HG03565 (cell line): ENCODE measurements around the gene SMIM35.
"Not testable (repeated sequence)": the region's sequence is repeated elsewhere in the genome, so short reads cannot be mapped to it uniquely, and the experiment has no call there.

Source experiments
- ATAC-seq: cut with Tn5 transposase; IDR thresholded peaks from one replicate; pipeline ENCODE4 v1.9.1; 2021; ENCODE audit warnings: mild to moderate bottlenecking, moderate library complexity; ENCODE audit not compliant: unreplicated experiment

SMIM35 gene

DNA sequence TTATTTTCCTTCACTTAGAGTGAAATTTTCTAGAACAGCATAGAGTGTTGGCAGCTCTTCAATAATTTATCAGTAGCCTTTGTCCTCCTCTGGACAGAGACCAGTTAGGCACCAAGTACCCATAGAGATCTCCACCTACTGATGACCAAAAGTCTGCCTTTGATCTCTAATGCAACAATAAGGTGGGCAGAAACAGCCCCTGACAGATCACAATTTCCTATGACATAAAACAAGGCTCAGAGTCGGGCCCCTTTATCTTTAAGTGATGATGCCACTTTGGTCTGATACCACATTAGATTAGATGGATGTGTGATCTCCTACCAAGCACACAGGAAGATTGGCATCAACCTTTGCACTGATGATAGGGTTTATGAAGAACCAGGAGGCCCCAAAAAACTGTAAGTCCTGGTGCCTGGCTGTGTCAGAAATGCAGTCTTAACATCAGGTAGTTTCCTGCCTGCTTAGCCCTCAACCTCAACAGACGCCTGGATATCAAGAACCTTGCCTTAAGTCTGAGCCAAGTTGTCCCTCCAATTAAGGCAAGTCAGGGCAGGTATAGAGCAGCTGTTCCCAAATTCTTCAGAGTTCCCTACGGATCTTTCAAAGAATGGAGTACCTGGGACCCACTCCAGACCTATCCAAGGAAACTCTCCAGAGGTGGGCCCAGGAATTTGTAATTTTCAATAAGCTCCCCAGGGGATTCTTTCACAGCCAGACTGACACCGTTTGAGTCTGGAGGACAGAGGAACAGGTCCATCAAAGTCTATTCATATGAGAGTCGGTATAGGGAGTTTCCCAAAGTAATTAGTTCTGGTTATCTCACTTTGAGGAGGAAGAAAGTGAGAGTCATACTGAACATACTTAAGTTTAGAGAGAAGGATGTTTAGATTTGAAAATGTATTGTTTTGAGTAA is 40.5 kb downstream of the SMIM35 start:
- no peak for ATAC-seq

DNA sequence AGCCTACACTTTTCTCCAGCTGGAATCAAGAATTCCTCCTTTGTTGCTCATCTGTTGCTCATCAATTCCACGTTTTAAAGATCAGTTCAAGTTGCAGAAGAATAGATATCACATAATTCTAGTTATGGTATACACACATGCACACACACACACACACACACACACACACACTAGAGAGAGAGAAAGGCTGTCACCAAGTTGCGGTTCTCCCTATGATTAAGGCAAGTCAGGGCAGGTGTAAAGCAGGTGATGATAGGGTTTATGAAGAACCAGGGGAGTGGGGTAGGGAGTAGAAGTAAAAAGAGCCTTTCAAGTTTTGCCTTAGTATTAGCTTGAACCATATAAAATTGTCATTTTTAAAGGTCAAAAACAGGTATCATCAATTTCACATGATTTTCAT is 41.6 kb downstream of the SMIM35 start:
- no peak for ATAC-seq

DNA sequence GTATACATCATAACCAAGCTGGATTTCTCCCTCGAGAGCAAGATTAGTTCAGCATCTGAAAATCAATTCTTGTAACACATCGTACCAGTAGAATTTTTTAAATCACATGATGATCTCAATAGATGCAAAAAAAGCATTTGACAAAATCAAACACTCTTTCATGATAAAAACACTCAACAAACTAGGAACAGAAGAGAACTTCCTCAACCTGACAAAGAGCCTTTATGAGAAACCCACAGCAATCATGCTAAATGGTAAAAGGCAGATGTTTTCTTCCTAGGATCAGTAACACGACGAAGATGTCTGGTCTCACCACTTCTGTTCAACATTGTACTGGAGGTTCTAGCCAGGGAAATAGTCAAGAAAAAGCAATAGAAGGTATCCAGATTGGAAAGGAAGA is 44.0 kb downstream of the SMIM35 start:
- ATAC-seq, result no peak

DNA sequence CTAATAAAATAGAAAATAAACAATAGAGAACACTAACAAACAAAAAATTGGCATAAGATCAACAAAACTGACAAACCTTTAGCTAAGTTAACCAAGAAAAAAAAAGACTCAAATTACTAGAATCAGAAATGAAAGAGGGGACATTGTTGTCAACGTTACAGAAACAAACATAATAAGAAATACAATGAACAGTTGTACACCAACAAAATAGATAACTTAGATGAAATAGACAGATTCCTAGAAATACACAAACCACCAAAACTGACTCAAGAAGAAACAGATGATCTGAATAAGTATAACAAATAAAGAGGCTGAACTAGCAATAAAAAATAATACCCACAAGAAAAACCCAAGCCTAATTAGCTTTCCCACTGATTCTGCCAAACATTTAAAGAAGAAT is 44.6 kb downstream of the SMIM35 start:
- no peak for ATAC-seq

DNA sequence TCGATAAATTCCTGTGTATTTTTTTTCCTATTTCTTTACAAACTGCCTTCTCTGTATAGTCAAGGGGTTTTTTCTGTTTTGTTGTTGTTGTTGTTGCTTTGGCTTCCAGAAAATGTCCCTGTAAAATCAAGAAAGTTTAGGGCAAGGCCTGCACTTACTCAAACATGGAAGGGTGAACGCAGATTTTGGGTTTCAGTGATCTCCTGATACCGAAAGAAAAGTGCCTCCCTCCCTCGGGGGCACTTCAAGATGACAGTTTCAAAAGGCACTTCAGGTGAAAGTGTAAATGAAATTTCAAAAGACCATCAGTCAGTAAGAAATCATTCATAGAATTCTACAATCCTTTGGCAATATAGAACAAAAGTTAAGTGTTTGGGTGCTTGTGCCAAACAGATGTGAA is 53.3 kb downstream of the SMIM35 start:
- ATAC-seq, result no peak

DNA sequence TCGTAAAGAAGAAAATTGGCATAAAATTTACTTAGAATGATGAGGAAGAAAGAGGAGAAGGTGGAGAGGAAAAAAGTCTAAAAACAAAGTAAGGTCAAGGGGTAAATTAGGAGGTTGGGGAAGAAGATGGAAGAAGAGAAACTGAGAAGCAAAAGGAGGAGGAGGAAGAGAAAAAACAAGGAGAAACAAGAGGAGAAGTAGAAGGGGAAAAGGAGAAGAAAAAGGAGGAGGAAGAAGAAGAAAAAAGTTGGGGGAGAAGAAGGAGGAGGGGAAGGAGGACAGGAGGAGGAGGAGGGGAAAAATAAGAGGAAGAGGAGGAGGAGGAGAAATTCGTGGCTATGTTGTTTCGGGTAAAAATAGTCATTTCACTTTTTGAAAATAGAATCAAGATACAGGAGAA is 58.1 kb downstream of the SMIM35 start:
- ATAC-seq, result no peak

DNA sequence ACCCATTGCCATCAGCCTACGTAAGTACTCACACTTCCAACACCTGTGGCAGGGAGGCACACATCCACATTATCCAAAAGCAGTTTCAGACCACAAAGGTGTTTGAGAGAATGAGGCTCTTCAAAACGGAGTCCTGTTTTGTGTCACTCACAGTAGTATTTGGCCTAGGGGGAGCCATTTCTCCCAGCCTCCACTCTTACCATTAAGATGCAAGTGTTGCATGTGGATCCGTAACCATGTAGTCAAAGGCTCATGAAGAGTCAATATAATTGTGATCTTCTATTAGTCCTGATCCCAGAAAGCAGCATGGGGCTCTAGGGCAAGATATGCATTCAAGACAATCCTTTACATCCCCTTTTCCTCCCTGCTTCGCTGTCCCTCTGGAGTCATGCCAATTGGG is 59.1 kb downstream of the SMIM35 start:
- no peak for ATAC-seq

DNA sequence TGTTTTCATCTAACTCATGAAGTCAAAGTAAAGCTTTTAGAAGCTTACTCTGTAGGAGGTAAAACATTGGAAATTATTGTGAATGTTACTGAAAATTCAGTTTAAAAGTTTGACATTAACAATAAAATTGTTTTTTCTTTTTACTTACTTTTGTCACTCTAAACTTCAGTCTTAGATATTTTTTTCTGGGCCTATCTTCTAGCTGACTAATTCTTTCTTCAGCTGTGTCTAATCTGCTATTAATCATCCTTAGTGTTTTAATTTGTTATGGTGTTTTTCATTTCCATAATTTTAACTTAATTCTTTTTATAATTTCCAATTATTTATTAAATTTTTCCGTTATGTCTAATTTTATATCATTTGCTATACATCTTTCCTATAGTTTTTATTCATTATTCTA is 65.6 kb downstream of the SMIM35 start:
- ATAC-seq, result no peak

DNA sequence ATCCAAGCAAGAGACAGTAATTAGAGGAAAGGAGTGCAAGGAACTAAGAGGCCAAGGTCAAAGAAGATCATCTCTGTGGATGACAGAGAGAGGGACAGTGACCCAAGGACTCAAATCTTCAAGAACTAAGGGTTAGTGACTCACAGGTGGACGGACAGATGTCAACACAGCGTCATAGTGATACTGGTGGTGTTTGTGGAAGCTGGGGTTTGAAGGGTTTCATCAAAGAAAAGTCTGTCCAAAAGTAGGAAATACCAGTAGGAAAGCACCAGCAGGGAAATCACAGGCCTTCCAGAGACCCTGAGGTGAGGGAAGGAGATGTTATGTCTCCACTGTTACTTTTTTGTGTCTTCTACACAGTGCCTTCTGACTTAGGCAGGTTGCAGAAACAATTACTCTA is 68.4 kb downstream of the SMIM35 start:
- no peak for ATAC-seq

DNA sequence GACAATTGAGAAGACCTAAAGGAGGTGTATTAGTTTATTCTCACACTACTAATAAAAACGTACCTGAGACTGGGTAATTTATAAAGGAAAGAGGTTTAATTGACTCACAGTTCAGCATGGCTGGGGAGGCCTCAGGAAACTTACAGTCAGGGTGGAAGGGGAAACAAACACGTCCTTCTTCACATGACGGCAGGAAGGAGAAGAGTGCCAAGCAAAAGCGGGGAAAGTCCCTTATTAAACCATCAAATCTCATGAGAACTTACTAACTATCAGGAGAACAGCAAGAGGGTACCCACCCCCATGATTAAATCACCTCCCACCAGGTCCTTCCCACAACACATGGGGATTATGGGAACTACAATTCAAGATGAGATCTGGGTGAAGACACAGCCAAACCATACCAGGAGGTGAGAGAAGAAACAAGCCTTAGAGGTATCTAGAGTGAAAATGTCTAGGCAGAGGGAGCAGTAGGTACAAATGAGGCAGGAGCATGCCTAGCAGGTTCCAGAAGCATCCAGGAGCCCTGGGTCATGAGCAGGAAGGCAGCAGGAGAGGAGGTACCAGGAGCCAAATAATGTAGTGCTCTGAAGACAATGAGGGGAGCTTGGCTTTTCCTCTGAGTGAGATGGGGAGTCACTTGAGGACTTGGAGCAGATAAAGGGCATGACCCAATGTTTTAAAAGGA is 69.0 kb downstream of the SMIM35 start:
- no peak for ATAC-seq

DNA sequence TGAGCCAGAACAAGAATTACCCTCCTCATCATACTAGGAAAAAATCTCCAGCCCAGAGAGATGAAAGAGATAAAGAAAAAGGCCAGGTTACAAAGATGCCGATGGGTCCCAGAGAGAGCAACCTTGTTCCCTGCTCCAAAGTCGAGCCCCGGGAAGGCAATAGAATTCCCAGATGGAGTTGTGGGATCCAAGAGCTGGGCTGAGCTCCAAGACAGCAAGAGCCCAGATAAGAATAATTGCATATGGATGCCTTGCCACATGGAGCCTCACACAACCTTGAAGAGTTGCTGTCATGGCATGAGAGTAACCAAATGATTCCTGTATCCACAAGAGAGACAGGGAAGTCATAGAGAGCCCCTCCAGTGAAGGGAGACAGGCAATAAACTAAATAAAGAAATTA is 69.7 kb downstream of the SMIM35 start:
- ATAC-seq, result no peak

DNA sequence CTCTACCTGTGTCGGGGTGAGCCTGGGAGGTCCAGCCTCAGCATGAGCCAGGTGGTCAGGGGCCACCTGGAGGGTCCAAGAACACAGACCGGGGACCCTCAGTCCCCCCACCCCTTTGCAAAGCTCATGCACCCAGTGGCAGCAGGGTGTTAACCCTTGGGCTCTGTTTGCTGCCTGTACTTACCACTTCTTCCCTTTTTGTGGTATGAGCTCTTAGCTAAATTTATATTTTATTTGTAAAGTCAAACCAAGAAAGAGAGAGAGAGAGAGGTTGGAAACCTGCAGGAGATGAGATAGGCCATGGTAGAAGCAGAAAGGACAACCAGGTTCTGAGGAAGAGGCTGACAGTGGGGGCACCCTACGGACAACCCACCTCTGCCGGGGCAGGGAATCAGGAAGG is 70.7 kb downstream of the SMIM35 start:
- no peak for ATAC-seq

DNA sequence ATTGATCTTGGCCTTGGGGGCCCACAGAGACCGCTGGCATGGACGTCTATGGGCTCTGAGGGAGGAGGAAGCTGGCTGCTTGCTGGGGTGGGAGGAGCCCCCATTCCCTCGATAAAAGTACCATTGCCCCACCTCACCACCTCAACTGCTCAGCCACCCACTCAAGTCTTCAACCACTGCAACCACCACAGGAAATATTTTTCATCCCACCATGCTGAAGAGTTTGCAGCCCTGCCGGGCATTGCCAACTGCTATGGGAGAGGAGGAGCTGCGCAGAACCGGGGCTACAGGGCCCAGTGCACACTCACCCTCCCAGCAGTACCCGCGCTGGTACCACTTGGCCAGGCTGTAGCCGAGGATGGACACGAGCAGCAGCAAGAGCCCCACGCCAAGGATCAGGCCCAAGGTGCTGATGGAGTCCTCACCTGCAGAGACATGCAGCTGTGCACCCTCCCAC is 71.3 kb downstream of the SMIM35 start:
- no peak for ATAC-seq

DNA sequence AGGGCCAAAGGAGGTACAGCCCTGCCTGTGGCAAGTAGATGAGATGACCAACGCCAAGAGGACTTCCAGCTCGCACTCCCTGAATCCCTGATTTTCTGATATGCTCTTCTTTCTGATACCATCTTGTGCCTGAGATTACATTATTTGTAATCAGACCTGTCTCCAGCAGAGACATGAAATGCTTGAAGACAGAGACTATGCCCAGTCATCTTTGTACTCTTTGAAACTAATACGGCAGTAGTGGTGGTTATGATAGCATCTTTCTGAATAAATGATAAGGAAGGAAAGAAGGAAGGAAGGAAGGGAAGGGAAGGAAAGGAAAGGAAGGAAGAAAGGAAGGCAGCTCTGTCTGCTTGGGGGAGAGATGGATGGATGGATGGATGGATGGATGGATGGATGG is 72.7 kb downstream of the SMIM35 start:
- no peak for ATAC-seq

DNA sequence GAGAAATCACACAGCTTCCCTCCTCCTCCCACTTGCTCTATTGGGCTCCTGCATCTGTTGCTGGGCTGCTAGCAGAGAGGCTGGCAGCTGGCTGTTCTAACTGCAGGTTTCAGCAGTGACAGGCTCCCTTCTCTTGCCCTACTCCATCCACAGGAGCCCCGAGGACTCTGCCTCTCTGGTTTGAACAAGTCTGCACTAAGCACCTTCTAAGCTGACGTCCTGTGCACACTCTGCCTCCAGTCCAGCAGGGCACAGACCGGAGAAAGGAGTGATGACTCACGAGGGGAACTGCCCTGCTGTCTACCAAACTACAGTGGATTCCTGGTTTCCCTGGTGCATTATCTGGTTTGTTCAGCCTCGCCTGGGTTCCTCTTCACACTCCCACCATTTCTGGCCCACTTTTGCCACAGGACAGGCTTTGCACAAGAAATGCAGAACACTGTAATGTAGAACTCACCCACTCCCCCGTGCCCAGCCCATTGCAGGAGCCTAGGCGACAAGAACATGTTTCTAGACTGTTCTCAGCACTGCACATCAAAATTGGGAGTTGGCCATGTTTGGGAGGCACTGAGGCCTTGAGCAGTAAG is 74.6 kb downstream of the SMIM35 start:
- ATAC-seq, result no peak

DNA sequence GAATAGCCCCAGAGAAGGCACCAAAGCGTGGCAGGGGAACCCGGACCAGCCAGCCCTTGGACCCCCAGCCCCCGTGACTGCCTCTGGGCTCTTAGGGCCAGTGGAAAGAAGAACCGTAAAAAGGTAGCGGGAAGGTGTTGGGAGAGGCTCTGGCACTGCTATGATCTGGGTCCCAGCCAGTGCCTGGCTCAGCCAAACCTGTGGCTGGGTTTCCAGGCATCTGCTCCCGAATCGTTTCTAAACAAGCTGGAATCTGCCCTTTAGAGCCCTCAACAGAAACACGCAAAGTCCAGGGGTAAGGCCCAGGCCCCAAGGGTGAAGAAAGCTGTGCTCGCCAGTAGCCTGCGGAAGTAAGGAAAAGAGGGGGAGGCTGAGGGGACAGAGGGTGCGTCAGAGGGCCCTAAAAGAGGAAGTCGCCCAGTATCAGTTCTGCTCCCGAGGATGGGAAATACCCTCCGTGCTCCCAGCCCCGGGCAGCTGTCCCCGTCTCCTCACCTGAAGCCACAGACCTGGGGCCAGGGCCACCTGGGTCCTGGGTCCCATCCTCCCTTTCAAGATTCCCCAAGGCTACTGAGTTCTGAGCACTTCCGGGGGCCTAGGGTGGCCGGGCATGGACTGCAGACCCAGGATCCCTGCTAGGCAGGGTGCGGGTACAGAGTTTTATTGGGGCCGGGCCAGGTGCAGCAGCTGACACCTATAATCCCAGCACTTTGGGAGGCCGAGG is 75.9 kb downstream of the SMIM35 start:
- ATAC-seq, result peak; percentile 64

DNA sequence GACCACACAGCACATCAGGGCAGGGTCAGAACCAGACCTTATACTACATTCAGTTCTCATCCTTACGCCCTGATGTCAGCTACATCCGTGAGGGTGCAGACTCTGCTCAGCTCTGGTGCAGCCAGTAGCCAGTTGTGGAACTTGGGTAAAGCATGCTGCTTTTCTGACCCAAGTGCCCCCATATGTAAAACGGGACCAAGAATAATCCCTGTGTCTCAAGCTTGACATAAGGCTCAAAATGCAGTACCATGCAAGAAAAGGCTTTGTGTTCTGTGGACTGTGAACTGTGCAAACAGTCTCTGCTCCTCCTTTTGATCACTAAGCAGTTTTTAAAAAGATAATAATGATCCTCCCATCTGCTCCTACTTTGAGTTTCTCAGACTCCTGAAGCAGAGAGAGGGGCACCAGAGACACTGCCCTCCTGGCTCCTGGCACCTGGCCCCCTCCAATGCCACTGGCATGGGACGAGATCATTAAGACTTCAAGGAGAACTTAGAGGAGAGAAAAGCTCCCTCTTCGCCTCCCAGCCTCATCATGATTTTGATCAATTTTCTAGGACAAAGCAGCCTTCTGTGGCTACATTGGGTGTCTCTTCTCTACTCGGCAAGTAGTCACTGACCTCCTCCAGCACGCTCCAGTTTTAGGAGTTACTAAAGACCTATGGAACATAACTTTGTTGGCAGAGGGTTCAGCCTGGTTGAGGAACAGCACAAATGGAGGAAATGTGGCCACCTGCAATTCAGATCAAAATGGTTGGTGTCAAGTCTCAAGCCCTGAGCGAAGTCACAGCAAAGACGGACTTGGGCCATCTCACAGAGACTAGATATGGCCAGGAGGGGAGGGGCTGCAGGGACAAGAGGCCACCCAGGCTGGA is 76.7 kb downstream of the SMIM35 start:
- no peak for ATAC-seq

DNA sequence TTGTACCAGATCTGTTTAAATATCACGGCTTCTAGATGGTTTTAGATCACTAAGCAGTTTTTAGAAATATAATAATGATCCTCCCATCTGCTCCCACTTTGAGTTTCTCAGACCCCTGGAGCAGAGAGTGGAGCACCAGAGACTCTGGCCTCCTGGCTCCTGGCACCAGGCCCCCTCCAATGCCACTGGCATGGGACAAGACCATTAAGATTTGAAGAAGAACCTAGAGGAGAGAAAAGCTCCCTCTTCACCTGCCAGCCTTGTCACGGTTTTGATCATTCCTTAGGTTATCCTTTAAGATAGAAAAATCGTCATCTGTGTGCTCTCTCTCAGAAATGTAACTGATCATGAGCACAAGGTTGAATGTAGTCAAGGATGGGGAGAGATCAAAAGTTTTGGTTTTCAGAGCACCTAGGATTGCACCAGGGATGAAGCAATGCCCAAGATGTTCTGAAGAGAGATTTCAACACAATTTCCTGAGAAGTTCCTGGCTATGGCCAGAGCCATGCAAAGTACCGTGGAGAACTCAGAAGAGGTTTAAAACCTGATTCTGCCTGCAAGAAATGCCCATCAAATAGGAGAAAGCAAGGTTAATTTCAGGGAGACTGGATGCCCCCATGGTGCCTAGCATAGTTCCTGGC is 78.4 kb downstream of the SMIM35 start:
- no peak for ATAC-seq

DNA sequence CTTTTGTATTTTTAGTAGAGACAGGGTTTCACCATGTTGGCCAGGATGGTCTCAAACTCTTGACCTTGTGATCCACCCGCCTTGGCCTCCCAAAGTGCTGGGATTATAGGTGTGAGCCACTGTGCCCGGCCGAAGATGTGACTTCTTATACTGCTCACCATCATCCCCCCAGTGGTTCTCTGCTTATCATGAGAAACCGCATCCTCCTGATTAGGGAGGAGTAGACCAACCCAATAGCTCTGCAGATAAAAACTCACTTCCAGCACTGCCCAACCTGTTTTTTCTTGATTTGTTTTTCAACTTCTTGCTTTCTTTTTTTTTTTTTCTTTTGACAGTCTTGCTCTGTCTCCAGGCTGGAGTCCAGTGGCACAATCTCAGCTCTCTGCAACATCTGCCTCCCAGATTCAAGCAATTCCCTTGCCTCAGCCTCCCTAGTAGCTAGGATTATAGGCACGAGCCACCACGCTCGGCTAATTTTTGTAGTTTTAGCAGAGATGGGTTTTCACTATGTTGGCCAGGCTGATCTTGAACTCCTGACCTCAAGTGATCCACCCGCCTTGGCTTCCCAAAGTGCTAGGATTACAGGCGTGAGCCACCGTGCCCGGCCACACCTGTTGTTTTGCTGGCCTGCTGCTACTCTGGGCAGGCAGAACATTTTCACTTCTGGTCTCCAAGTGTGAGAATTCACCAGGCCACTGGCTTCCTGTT is 79.0 kb downstream of the SMIM35 start:
- not testable (repeated sequence) for ATAC-seq
